GM19025 (cell line): Measurements from ENCODE around the gene TIGAR.

Source experiments
- ATAC-seq: cut with Tn5 transposase; IDR thresholded peaks from one replicate; pipeline ENCODE4 v1.9.1; 2021; ENCODE audit warnings: mild to moderate bottlenecking, low read depth, moderate library complexity; ENCODE audit not compliant: unreplicated experiment

The TIGAR gene

GRCh38 chr12:4282103-4282891 is 38.7 kb upstream of the TIGAR start:
- ATAC-seq, result no peak

GRCh38 chr12:4282892-4283511 is 38.0 kb upstream of the TIGAR start:
- ATAC-seq, result no peak

GRCh38 chr12:4283512-4284255 is 37.3 kb upstream of the TIGAR start:
- no peak for ATAC-seq

- no peak for ATAC-seq
Observed at GRCh38 chr12:4284306-4284705, 36.7 kb upstream of the TIGAR start.

GRCh38 chr12:4285070-4285469 is 35.9 kb upstream of the TIGAR start:
- no peak for ATAC-seq

GRCh38 chr12:4286228-4286627 is 34.8 kb upstream of the TIGAR start:
- ATAC-seq, result no peak

GRCh38 chr12:4286771-4287317 is 34.2 kb upstream of the TIGAR start:
- no peak for ATAC-seq

- no peak for ATAC-seq
Observed at GRCh38 chr12:4287325-4288211, 33.4 kb upstream of the TIGAR start.

GRCh38 chr12:4288296-4289131 is 32.5 kb upstream of the TIGAR start:
- no peak for ATAC-seq

- ATAC-seq, result no peak
Observed at GRCh38 chr12:4289231-4289878, 31.7 kb upstream of the TIGAR start.

GRCh38 chr12:4289998-4290790 is 30.8 kb upstream of the TIGAR start:
- no peak for ATAC-seq

GRCh38 chr12:4292341-4293073 is 28.5 kb upstream of the TIGAR start:
- ATAC-seq, result no peak

GRCh38 chr12:4293299-4293965 is 27.6 kb upstream of the TIGAR start:
- ATAC-seq, result no peak

GRCh38 chr12:4293966-4294505 is 27.0 kb upstream of the TIGAR start:
- ATAC-seq, result no peak

GRCh38 chr12:4296751-4297150 is 24.3 kb upstream of the TIGAR start:
- no peak for ATAC-seq

GRCh38 chr12:4297617-4298016 is 23.4 kb upstream of the TIGAR start:
- no peak for ATAC-seq

- ATAC-seq, result no peak
Observed at GRCh38 chr12:4300883-4301282, 20.1 kb upstream of the TIGAR start.
